Measurements from ENCODE around the gene ZNF417. TPM values are rescaled to one million over a fixed set of nuclear protein-coding genes. Genes with fewer than 3 reads are reported as not detected.
"Not testable (repeated sequence)": the region's sequence is repeated elsewhere in the genome, so short reads cannot be mapped to it uniquely, and the experiment has no call there.

Gene ZNF417
- total RNA-seq, 1 experiment from 2014 or later, result 12.3 TPM

- Histone ChIP-seq H3K36me3 (ENCODE audit: insufficient read depth, low read length) (peaks cover 30% of the 10 kb centered on the region), H3K27me3 (ENCODE audit: low read length) (no peaks in the 10 kb centered on the region), H3K4me3 (ENCODE audit: low read length) (no peak overlapping the region), H3K4me2 (ENCODE audit: low read depth, low read length, poor library complexity, severe bottlenecking) (no peak overlapping the region), H3K9ac (ENCODE audit: low read length) (no peak overlapping the region), H2AFZ (ENCODE audit: low read length) (no peak overlapping the region), H3K9me2 (replicated peaks; ENCODE audit: insufficient read depth, low read length) (no peaks in the 10 kb centered on the region), H3K27ac (ENCODE audit: low read length) (no peak overlapping the region), H3K79me2 (ENCODE audit: low read length) (peaks cover 23% of the 10 kb centered on the region), H3K9me3 (ENCODE audit: low read length) (peaks cover 22% of the 10 kb centered on the region), H3K4me1 (ENCODE audit: low read length) (peaks cover 16% of the 10 kb centered on the region), H4K20me1 (ENCODE audit: insufficient read depth, low read depth, low read length) (no peaks in the 10 kb centered on the region)
- no peak for DNase-seq
Observed at GRCh38 chr19:57903618-57904184, 12.7 kb downstream of the ZNF417 start.

- Histone ChIP-seq H3K4me3 (ENCODE audit: low read length) (no peak overlapping the region), H3K9ac (ENCODE audit: low read length) (no peak overlapping the region), H3K9me2 (replicated peaks; ENCODE audit: insufficient read depth, low read length) (no peaks in the 10 kb centered on the region), H3K9me3 (ENCODE audit: low read length) (peaks cover 19% of the 10 kb centered on the region), H3K36me3 (ENCODE audit: insufficient read depth, low read length) (peaks cover 16% of the 10 kb centered on the region), H3K79me2 (ENCODE audit: low read length) (peaks cover 23% of the 10 kb centered on the region), H2AFZ (ENCODE audit: low read length) (no peak overlapping the region), H3K4me2 (ENCODE audit: low read depth, low read length, poor library complexity, severe bottlenecking) (no peak overlapping the region), H3K27ac (ENCODE audit: low read length) (no peak overlapping the region), H3K27me3 (ENCODE audit: low read length) (no peaks in the 10 kb centered on the region), H3K4me1 (ENCODE audit: low read length) (peaks cover 9% of the 10 kb centered on the region), H4K20me1 (ENCODE audit: insufficient read depth, low read depth, low read length) (no peaks in the 10 kb centered on the region)
- DNase-seq, result no peak
Observed at GRCh38 chr19:57900311-57900710, 16.1 kb downstream of the ZNF417 start.

GRCh38 chr19:57890706-57891105 is 25.7 kb downstream of the ZNF417 start:
- H3K4me1 ChIP-seq (ENCODE audit: low read length); H3K9me2 ChIP-seq (replicated peaks; ENCODE audit: insufficient read depth, low read length); H3K4me3 ChIP-seq (ENCODE audit: low read length); H2AFZ ChIP-seq (ENCODE audit: low read length); H3K9ac ChIP-seq (ENCODE audit: low read length); H3K27ac ChIP-seq (ENCODE audit: low read length); H3K4me2 ChIP-seq (ENCODE audit: low read depth, low read length, poor library complexity, severe bottlenecking); DNase-seq; H3K27me3 ChIP-seq (ENCODE audit: low read length); H4K20me1 ChIP-seq (ENCODE audit: insufficient read depth, low read depth, low read length): not testable (repeated sequence)
- H3K79me2 ChIP-seq (ENCODE audit: low read length), result peaks cover 28% of the 10 kb centered on the region
- peaks cover 21% of the 10 kb centered on the region for H3K9me3 ChIP-seq (ENCODE audit: low read length)
- peaks cover 18% of the 10 kb centered on the region for H3K36me3 ChIP-seq (ENCODE audit: insufficient read depth, low read length)

GRCh38 chr19:57888560-57889231 is 27.7 kb downstream of the ZNF417 start, which contains the start of gene ZNF814:
Gene ZNF814, minus strand, starts transcription at chr19:57889037. Its CDS starts 235 bp downstream, at chr19:57888802.
- Histone ChIP-seq H3K79me2 (ENCODE audit: low read length) (peaks cover 48% of the 10 kb centered on the region), H4K20me1 (ENCODE audit: insufficient read depth, low read depth, low read length) (no peaks in the 10 kb centered on the region), H3K36me3 (ENCODE audit: insufficient read depth, low read length) (peaks cover 37% of the 10 kb centered on the region), H3K4me1 (ENCODE audit: low read length) (peaks cover 10% of the 10 kb centered on the region), H3K9me3 (ENCODE audit: low read length) (peaks cover 31% of the 10 kb centered on the region), H3K9me2 (replicated peaks; ENCODE audit: insufficient read depth, low read length) (no peaks in the 10 kb centered on the region), H3K9ac (ENCODE audit: low read length) (peak within 1 kb of the TSS; percentile 75), H3K27me3 (ENCODE audit: low read length) (no peaks in the 10 kb centered on the region), H3K4me2 (ENCODE audit: low read depth, low read length, poor library complexity, severe bottlenecking) (peak within 1 kb of the TSS; percentile 56), H3K27ac (ENCODE audit: low read length) (no peak within 1 kb of the TSS), H3K4me3 (ENCODE audit: low read length) (peak within 1 kb of the TSS; percentile 77), H2AFZ (ENCODE audit: low read length) (peak within 1 kb of the TSS; percentile 57; the same call in 1 of the 2 replicates)
- peak; percentile 94 for DNase-seq

- H3K4me3 ChIP-seq (ENCODE audit: low read length), result peak overlapping the region; percentile 77
- H3K9me2 ChIP-seq (replicated peaks; ENCODE audit: insufficient read depth, low read length), result no peaks in the 10 kb centered on the region
- H3K27ac ChIP-seq (ENCODE audit: low read length), result no peak overlapping the region
- H3K27me3 ChIP-seq (ENCODE audit: low read length), result no peaks in the 10 kb centered on the region
- H3K36me3 ChIP-seq (ENCODE audit: insufficient read depth, low read length), result peaks cover 39% of the 10 kb centered on the region
- H3K4me2 ChIP-seq (ENCODE audit: low read depth, low read length, poor library complexity, severe bottlenecking), result peak overlapping the region; percentile 56
- peak overlapping the region; percentile 43; the same call in 1 of the 2 replicates for H2AFZ ChIP-seq (ENCODE audit: low read length)
- no peak for DNase-seq
- peaks cover 53% of the 10 kb centered on the region for H3K79me2 ChIP-seq (ENCODE audit: low read length)
- no peaks in the 10 kb centered on the region for H4K20me1 ChIP-seq (ENCODE audit: insufficient read depth, low read depth, low read length)
- peak overlapping the region; percentile 75 for H3K9ac ChIP-seq (ENCODE audit: low read length)
- peaks cover 32% of the 10 kb centered on the region for H3K9me3 ChIP-seq (ENCODE audit: low read length)
- H3K4me1 ChIP-seq (ENCODE audit: low read length), result peaks cover 10% of the 10 kb centered on the region
Observed at GRCh38 chr19:57888107-57888559, 28.3 kb downstream of the ZNF417 start.

GRCh38 chr19:57887195-57887941 is 29.0 kb downstream of the ZNF417 start:
- Histone ChIP-seq H3K36me3 (ENCODE audit: insufficient read depth, low read length) (peaks cover 44% of the 10 kb centered on the region), H3K9ac (ENCODE audit: low read length) (no peak overlapping the region), H3K9me3 (ENCODE audit: low read length) (peaks cover 34% of the 10 kb centered on the region), H4K20me1 (ENCODE audit: insufficient read depth, low read depth, low read length) (no peaks in the 10 kb centered on the region), H3K27ac (ENCODE audit: low read length) (no peak overlapping the region), H3K4me2 (ENCODE audit: low read depth, low read length, poor library complexity, severe bottlenecking) (peak overlapping the region; percentile 56), H3K79me2 (ENCODE audit: low read length) (peaks cover 59% of the 10 kb centered on the region), H3K4me3 (ENCODE audit: low read length) (peak overlapping the region; percentile 77), H3K4me1 (ENCODE audit: low read length) (peaks cover 10% of the 10 kb centered on the region), H3K27me3 (ENCODE audit: low read length) (no peaks in the 10 kb centered on the region), H2AFZ (ENCODE audit: low read length) (no peak overlapping the region), H3K9me2 (replicated peaks; ENCODE audit: insufficient read depth, low read length) (no peaks in the 10 kb centered on the region)
- DNase-seq, result peak; percentile 49

GRCh38 chr19:57886046-57886445 is 30.3 kb downstream of the ZNF417 start:
- peaks cover 31% of the 10 kb centered on the region for H3K9me3 ChIP-seq (ENCODE audit: low read length)
- H2AFZ ChIP-seq (ENCODE audit: low read length), result no peak overlapping the region
- no peak overlapping the region for H3K4me2 ChIP-seq (ENCODE audit: low read depth, low read length, poor library complexity, severe bottlenecking)
- no peak overlapping the region for H3K4me3 ChIP-seq (ENCODE audit: low read length)
- H4K20me1 ChIP-seq (ENCODE audit: insufficient read depth, low read depth, low read length), result no peaks in the 10 kb centered on the region
- H3K27me3 ChIP-seq (ENCODE audit: low read length), result no peaks in the 10 kb centered on the region
- H3K4me1 ChIP-seq (ENCODE audit: low read length), result peaks cover 10% of the 10 kb centered on the region
- DNase-seq, result no peak
- peaks cover 44% of the 10 kb centered on the region for H3K36me3 ChIP-seq (ENCODE audit: insufficient read depth, low read length)
- no peak overlapping the region for H3K27ac ChIP-seq (ENCODE audit: low read length)
- H3K9ac ChIP-seq (ENCODE audit: low read length), result no peak overlapping the region
- peaks cover 59% of the 10 kb centered on the region for H3K79me2 ChIP-seq (ENCODE audit: low read length)
- no peaks in the 10 kb centered on the region for H3K9me2 ChIP-seq (replicated peaks; ENCODE audit: insufficient read depth, low read length)

All from Karpas-422 (cell line).